OCI-LY3 (cell line): Measurements from ENCODE around the gene OR51B4.

Experiments used
- H2AFZ ChIP-seq: fragments of 200-600, 300-600 bp; shearing (Covaris generic); 2 replicates; pipeline ENCODE4 v1.6.0; 2014; ENCODE audit warnings: antibody characterized with exemption, low read depth, low read length
- H3K27ac ChIP-seq: fragments of 200-600, 300-600 bp; sonication (generic); 2 replicates; pipeline ENCODE4 v1.5.1; 2014; ENCODE audit warnings: mild to moderate bottlenecking, low read length, moderate library complexity, mixed read lengths
- H3K27me3 ChIP-seq: fragments of 200-600, 300-600 bp; sonication (generic); 2 replicates; pipeline ENCODE4 v1.6.1; 2014; ENCODE audit warnings: low read depth, low read length, mixed read lengths
- H3K36me3 ChIP-seq: fragments of 200-600, 300-600 bp; sonication (generic); replicated peaks from 2 replicates; pipeline ENCODE3; 2014; ENCODE audit warnings: low read depth, low read length, mixed read lengths
- H3K4me1 ChIP-seq: fragments of 300-600, 200-600 bp; sonication (generic); 2 replicates; pipeline ENCODE4 v1.6.1; 2014; ENCODE audit warnings: low read length, mixed read lengths
- H3K4me2 ChIP-seq: fragments of 200-600, 300-600 bp; sonication (generic); 2 replicates; pipeline ENCODE4 v1.6.1; 2014; ENCODE audit warnings: low read length, mixed read lengths
- H3K4me3 ChIP-seq: fragments of 300-600, 200-600 bp; sonication (generic); 2 replicates; pipeline ENCODE4 v1.5.1; 2014; ENCODE audit warnings: antibody characterized with exemption, mild to moderate bottlenecking, low read length, moderate library complexity
- H3K79me2 ChIP-seq: fragments of 300-600, 200-600 bp; shearing (Covaris generic); 2 replicates; pipeline ENCODE4 v1.6.1; 2014; ENCODE audit warnings: mild to moderate bottlenecking, low read length, mixed read lengths
- H3K9ac ChIP-seq: fragments of 300-600, 200-600 bp; shearing (Covaris generic); 2 replicates; pipeline ENCODE4 v1.6.0; 2014; ENCODE audit warnings: mild to moderate bottlenecking, low read length, moderate library complexity
- H3K9me3 ChIP-seq: fragments of 200-600, 300-600 bp; shearing (Covaris generic); 2 replicates; pipeline ENCODE4 v1.6.1; 2014; ENCODE audit warnings: low read length, mixed read lengths; ENCODE audit not compliant: insufficient read depth
- H4K20me1 ChIP-seq: fragments of 200-600, 300-600 bp; sonication (generic); 2 replicates; pipeline ENCODE4 v1.6.1; 2016; ENCODE audit warnings: low read length, mixed read lengths; ENCODE audit not compliant: insufficient read depth
- EZH2phosphoT487 ChIP-seq: fragments of 200-600 bp; shearing (Covaris generic); IDR thresholded peaks from 2 replicates; pipeline ENCODE4 v1.6.1; 2018; ENCODE audit warnings: antibody characterized with exemption, mixed run types, low read depth
- TF ChIP-seq, protein P1 (sequence below): fragments of 200-600, 300-600 bp; sonication (generic); IDR thresholded peaks from 2 replicates; pipeline ENCODE4 v1.5.1; 2014; ENCODE audit warnings: antibody characterized with exemption, low read length, low read depth

OR51B4 gene

DNA sequence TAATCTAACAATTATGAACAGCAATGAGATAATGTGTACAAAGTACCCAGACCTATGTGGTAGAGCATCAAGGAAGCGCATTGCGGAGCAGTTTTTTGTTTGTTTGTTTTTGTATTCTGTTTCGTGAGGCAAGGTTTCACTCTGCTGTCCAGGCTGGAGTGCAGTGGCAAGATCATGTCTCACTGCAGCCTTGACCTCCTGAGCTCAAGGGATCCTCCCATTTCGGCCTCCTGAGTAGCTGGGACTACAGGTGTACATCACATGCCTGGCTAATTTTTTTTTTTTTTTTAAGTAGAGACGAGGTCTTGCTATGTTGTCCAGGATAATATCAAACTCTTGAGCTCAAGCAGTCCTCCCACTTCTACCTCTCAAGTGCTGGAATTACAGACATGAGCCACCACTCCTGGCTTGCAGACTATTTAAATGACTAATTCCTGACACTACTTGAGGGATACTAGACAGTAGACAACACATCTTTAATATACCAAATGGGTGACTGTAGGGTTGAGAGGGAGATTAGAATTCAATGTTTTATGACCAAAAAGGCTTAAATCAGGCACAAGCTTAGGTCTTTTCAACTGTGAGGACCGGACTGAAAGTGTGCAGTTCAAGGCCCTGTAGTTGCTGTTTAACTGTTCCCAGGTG lies 12.7 kb downstream of the OR51B4 start:
- no peak overlapping the region for H3K4me2 ChIP-seq
- no peak overlapping the region for H2AFZ ChIP-seq
- no peak overlapping the region for H3K9ac ChIP-seq
- no peaks in the 10 kb centered on the region for H3K36me3 ChIP-seq
- H3K4me1 ChIP-seq, result peaks cover 20% of the 10 kb centered on the region
- no peak for TF ChIP-seq EZH2phosphoT487
- TF ChIP-seq, protein P1, sequence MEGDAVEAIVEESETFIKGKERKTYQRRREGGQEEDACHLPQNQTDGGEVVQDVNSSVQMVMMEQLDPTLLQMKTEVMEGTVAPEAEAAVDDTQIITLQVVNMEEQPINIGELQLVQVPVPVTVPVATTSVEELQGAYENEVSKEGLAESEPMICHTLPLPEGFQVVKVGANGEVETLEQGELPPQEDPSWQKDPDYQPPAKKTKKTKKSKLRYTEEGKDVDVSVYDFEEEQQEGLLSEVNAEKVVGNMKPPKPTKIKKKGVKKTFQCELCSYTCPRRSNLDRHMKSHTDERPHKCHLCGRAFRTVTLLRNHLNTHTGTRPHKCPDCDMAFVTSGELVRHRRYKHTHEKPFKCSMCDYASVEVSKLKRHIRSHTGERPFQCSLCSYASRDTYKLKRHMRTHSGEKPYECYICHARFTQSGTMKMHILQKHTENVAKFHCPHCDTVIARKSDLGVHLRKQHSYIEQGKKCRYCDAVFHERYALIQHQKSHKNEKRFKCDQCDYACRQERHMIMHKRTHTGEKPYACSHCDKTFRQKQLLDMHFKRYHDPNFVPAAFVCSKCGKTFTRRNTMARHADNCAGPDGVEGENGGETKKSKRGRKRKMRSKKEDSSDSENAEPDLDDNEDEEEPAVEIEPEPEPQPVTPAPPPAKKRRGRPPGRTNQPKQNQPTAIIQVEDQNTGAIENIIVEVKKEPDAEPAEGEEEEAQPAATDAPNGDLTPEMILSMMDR, result no peak
- H3K9me3 ChIP-seq, result no peaks in the 10 kb centered on the region
- no peak overlapping the region for H3K27ac ChIP-seq
- no peak overlapping the region for H3K4me3 ChIP-seq
- H3K27me3 ChIP-seq, result no peaks in the 10 kb centered on the region
- no peaks in the 10 kb centered on the region for H4K20me1 ChIP-seq
- no peaks in the 10 kb centered on the region for H3K79me2 ChIP-seq

DNA sequence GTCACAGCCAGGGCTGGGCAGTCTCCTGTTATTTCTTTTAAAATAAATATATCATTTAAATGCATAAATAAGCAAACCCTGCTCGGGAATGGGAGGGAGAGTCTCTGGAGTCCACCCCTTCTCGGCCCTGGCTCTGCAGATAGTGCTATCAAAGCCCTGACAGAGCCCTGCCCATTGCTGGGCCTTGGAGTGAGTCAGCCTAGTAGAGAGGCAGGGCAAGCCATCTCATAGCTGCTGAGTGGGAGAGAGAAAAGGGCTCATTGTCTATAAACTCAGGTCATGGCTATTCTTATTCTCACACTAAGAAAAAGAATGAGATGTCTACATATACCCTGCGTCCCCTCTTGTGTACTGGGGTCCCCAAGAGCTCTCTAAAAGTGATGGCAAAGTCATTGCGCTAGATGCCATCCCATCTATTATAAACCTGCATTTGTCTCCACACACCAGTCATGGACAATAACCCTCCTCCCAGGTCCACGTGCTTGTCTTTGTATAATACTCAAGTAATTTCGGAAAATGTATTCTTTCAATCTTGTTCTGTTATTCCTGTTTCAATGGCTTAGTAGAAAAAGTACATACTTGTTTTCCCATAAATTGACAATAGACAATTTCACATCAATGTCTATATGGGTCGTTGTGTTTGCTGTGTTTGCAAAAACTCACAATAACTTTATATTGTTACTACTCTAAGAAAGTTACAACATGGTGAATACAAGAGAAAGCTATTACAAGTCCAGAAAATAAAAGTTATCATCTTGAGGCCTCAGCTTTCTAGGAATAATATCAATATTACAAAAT lies 13.4 kb downstream of the OR51B4 start:
- no peaks in the 10 kb centered on the region for H3K9me3 ChIP-seq
- H3K79me2 ChIP-seq, result no peaks in the 10 kb centered on the region
- no peaks in the 10 kb centered on the region for H3K27me3 ChIP-seq
- TF ChIP-seq, protein P1, result no peak
- no peak for TF ChIP-seq EZH2phosphoT487
- no peaks in the 10 kb centered on the region for H3K36me3 ChIP-seq
- no peak overlapping the region for H3K4me2 ChIP-seq
- H3K4me3 ChIP-seq, result no peak overlapping the region
- no peak overlapping the region for H2AFZ ChIP-seq
- H4K20me1 ChIP-seq, result no peaks in the 10 kb centered on the region
- H3K9ac ChIP-seq, result no peak overlapping the region
- H3K4me1 ChIP-seq, result peaks cover 20% of the 10 kb centered on the region
- H3K27ac ChIP-seq, result no peak overlapping the region

- TF ChIP-seq, protein P1, result no peak
- TF ChIP-seq EZH2phosphoT487, result no peak
- Histone ChIP-seq H3K4me2 (no peak overlapping the region), H3K27ac (no peak overlapping the region)
Observed at GRCh38 chr11:5286901-5287300, 14.8 kb downstream of the OR51B4 start.

GRCh38 chr11:5286351-5286750 lies 15.4 kb downstream of the OR51B4 start:
- TF ChIP-seq, protein P1, result no peak
- no peak for TF ChIP-seq EZH2phosphoT487
- H3K27ac ChIP-seq, result no peak overlapping the region
- no peaks in the 10 kb centered on the region for H3K79me2 ChIP-seq
- no peaks in the 10 kb centered on the region for H3K36me3 ChIP-seq
- no peak overlapping the region for H3K4me2 ChIP-seq
- H3K9ac ChIP-seq, result no peak overlapping the region
- no peaks in the 10 kb centered on the region for H3K27me3 ChIP-seq
- no peak overlapping the region for H3K4me3 ChIP-seq
- peaks cover 4% of the 10 kb centered on the region; the same call in 1 of the 2 replicates for H3K4me1 ChIP-seq
- no peak overlapping the region for H2AFZ ChIP-seq
- H3K9me3 ChIP-seq, result no peaks in the 10 kb centered on the region
- no peaks in the 10 kb centered on the region for H4K20me1 ChIP-seq

More at GRCh38 chr11:5286901-5287300, 14.8 kb downstream of the OR51B4 start:
- H3K27me3 ChIP-seq, result no peaks in the 10 kb centered on the region
- H3K4me3 ChIP-seq, result no peak overlapping the region
- H3K9ac ChIP-seq, result no peak overlapping the region
- H3K9me3 ChIP-seq, result no peaks in the 10 kb centered on the region
- no peak overlapping the region for H2AFZ ChIP-seq
- H4K20me1 ChIP-seq, result no peaks in the 10 kb centered on the region
- peaks cover 9% of the 10 kb centered on the region; the same call in 1 of the 2 replicates for H3K4me1 ChIP-seq
- no peaks in the 10 kb centered on the region for H3K79me2 ChIP-seq
- H3K36me3 ChIP-seq, result no peaks in the 10 kb centered on the region
